Caco-2 (cell line): ENCODE data around the gene AHCYL1. TPM values are rescaled to one million over a fixed set of nuclear protein-coding genes. Genes with fewer than 3 reads are reported as not detected.
A peak's percentile ranks its signal among the peaks of the same experiment; 100 is the strongest.

Experiments used
- BruUV-seq: library from RNA; stranded (reverse); fragments of 400-500 nt; replicated peaks from 2 replicates; lab custom pipeline; 2021; lab: Mats Ljungman, UMichigan
- CTCF ChIA-PET: fragments of 300-600 bp; sonication (Branson Sonifier 250); formaldehyde crosslinking; loops from one replicate; lab custom pipeline; 2022; ENCODE audit warnings: antibody characterized with exemption; lab: Charles Lee
- POLR2A ChIA-PET: fragments of 300-600 bp; sonication (Branson Sonifier 250); formaldehyde crosslinking; loops from one replicate; lab custom pipeline; 2022; ENCODE audit warnings: antibody characterized with exemption; lab: Charles Lee
- DNase-seq, 2 experiments: peaks; one replicate each; pipeline versions ENCODE4 v3.0.0 to v3.0.0-alpha.2; 2020 to 2022
- H3K27me3 ChIP-seq: replicated peaks from 2 replicates; pipeline ENCODE4 v1.6.0; 2011; ENCODE audit warnings: low read length; ENCODE audit not compliant: control insufficient read depth, insufficient read depth
- H3K36me3 ChIP-seq: 2 replicates; pipeline ENCODE4 v1.5.1; 2011; ENCODE audit warnings: low read length; ENCODE audit not compliant: control insufficient read depth, insufficient read depth
- H3K4me1 ChIP-seq: fragments of 250-450 bp; sonication (Bioruptor Pico); 2 replicates; pipeline ENCODE4 v1.5.1; 2020; ENCODE audit warnings: mild to moderate bottlenecking
- H3K4me3 ChIP-seq: 2 replicates; pipeline ENCODE4 v1.5.1; 2011; ENCODE audit warnings: low read depth, mild to moderate bottlenecking, control low read depth, low read length
- H3K9me3 ChIP-seq: fragments of 250-450 bp; sonication (Bioruptor Pico); 2 replicates; pipeline ENCODE4 v1.5.1; 2020; ENCODE audit warnings: mild to moderate bottlenecking, moderate library complexity
- H3K27ac Mint-ChIP-seq: one replicate; pipeline ENCODE4 v1.8.0; 2022; ENCODE audit warnings: mixed read lengths; ENCODE audit not compliant: unreplicated experiment
- H3K27me3 Mint-ChIP-seq: one replicate; pipeline ENCODE4 v1.8.0; 2022; ENCODE audit warnings: mixed read lengths; ENCODE audit not compliant: insufficient read depth, unreplicated experiment
- H3K36me3 Mint-ChIP-seq: one replicate; pipeline ENCODE4 v1.8.0; 2022; ENCODE audit warnings: mild to moderate bottlenecking, mixed read lengths; ENCODE audit not compliant: insufficient read depth, unreplicated experiment
- H3K4me1 Mint-ChIP-seq: one replicate; pipeline ENCODE4 v1.8.0; 2022; ENCODE audit warnings: low read depth, mixed read lengths; ENCODE audit not compliant: unreplicated experiment
- H3K4me3 Mint-ChIP-seq: one replicate; pipeline ENCODE4 v1.8.0; 2022; ENCODE audit warnings: mild to moderate bottlenecking, moderate library complexity, mixed read lengths; ENCODE audit not compliant: unreplicated experiment
- H3K9me3 Mint-ChIP-seq: one replicate; pipeline ENCODE4 v1.8.0; 2022; ENCODE audit warnings: mixed read lengths; ENCODE audit not compliant: unreplicated experiment
- CTCF ChIP-seq, 2 experiments: fragments of 200-600 bp in 1 of 2; IDR thresholded peaks; 1 replicate in 1 of 2; 2 replicates in 1 of 2; pipeline versions ENCODE4 v1.5.1 to v1.8.0; 2011 to 2022; ENCODE audit warnings: antibody characterized with exemption in 1 of 2, control low read depth in 1 of 2, inconsistent platforms in 1 of 2, low read depth in 1 of 2, low read length in 1 of 2, mild to moderate bottlenecking in 1 of 2, moderate library complexity in 1 of 2; ENCODE audit not compliant: insufficient read depth in 1 of 2, severe bottlenecking in 1 of 2, unreplicated experiment in 1 of 2
- intact Hi-C: fragments of 100-400 bp; cut with micrococcal nuclease; formaldehyde crosslinking; loops from one replicate; pipeline ENCODE4 v1.10.0; 2022; ENCODE audit not compliant: unreplicated experiment
- total RNA-seq: library from RNA; stranded (reverse); gene quantifications from 2 replicates; pipeline ENCODE4 v1.2.3, GENCODE V29; 2022

AHCYL1 gene
- total RNA-seq, 1 experiment from 2014 or later = 64.2 TPM

- Mint-ChIP-seq H3K4me3 (no peak overlapping the region), H3K9me3 (peaks cover 19% of the 10 kb centered on the region), H3K27me3 (no peaks in the 10 kb centered on the region), H3K36me3 (no peaks in the 10 kb centered on the region), H3K4me1 (peaks cover 22% of the 10 kb centered on the region), H3K27ac (no peak overlapping the region)
- H3K27me3 ChIP-seq = no peaks in the 10 kb centered on the region
- H3K9me3 ChIP-seq = no peaks in the 10 kb centered on the region
- ChIA-PET POLR2A (no interaction called here), CTCF (no interaction called here)
- intact Hi-C loops = loop anchor here (5.0 kb wide), 1 partner anchor 36 kb away; the partner anchor contains the start of gene AHCYL1
- BruUV-seq = no TSS peak
- no peak for DNase-seq
- TF ChIP-seq CTCF (IDR thresholded peaks at IDR 0.05; ENCODE audit: insufficient read depth in 1 of 2, low read depth in 1 of 2, low read length in 1 of 2, severe bottlenecking in 1 of 2, unreplicated experiment in 1 of 2) = no peak
- no peak overlapping the region for H3K4me3 ChIP-seq
- H3K36me3 ChIP-seq = no peaks in the 10 kb centered on the region
- peaks cover 37% of the 10 kb centered on the region for H3K4me1 ChIP-seq
These were observed 38.1 kb upstream of the AHCYL1 start for GRCh38 chr1:109946511-109946910.

- peaks cover 37% of the 10 kb centered on the region for H3K4me1 ChIP-seq
- Mint-ChIP-seq H3K4me1 (peaks cover 22% of the 10 kb centered on the region), H3K4me3 (peak overlapping the region; percentile 33), H3K36me3 (no peaks in the 10 kb centered on the region), H3K27ac (peak overlapping the region; percentile 84), H3K9me3 (peaks cover 19% of the 10 kb centered on the region), H3K27me3 (no peaks in the 10 kb centered on the region)
- intact Hi-C loops = loop anchor here (1.0 to 5.0 kb wide), 3 partner anchors 13 to 35 kb away; partner anchors contain the start of gene AHCYL1
- DNase-seq = no peak
- H3K4me3 ChIP-seq = no peak overlapping the region
- no peak for TF ChIP-seq CTCF (IDR thresholded peaks at IDR 0.05; ENCODE audit: insufficient read depth in 1 of 2, low read depth in 1 of 2, low read length in 1 of 2, severe bottlenecking in 1 of 2, unreplicated experiment in 1 of 2)
- ChIA-PET CTCF (interaction anchor here (1.2 kb wide), 2 partner anchors 13 to 37 kb away, joined by 4 to 10 read pairs; partner anchors contain the start of gene AHCYL1), POLR2A (interaction anchor here (1.9 kb wide), 1 partner anchor 12 kb away, joined by 8 read pairs; no protein-coding TSS in a partner anchor)
- no peaks in the 10 kb centered on the region for H3K27me3 ChIP-seq
- no TSS peak for BruUV-seq
- no peaks in the 10 kb centered on the region for H3K36me3 ChIP-seq
- H3K9me3 ChIP-seq = no peaks in the 10 kb centered on the region
These were observed 36.8 kb upstream of the AHCYL1 start for GRCh38 chr1:109947582-109948284.

DNA sequence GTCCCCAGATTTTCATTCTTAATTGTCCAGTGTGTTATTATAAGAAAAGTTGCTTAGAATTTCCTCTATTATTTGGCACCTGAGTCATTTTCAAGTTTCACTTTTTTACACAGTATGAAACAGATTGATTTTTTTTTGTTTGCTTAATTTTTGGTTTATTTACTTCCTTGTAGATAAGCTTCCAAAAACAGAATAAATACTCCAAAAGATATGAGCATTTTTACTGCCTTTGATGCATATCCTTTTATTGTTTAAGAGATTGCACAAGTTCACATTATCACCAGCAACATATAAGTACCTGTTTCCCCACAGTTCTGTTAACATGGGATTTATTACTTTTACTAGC lies 36.3 kb upstream of the AHCYL1 start:
- intact Hi-C loops = loop anchor here (1.0 to 5.0 kb wide), 3 partner anchors 12 to 34 kb away; partner anchors contain the start of gene AHCYL1
- Histone ChIP-seq H3K36me3 (no peaks in the 10 kb centered on the region), H3K9me3 (no peaks in the 10 kb centered on the region), H3K4me1 (peaks cover 41% of the 10 kb centered on the region), H3K4me3 (no peak overlapping the region), H3K27me3 (no peaks in the 10 kb centered on the region)
- no peak for TF ChIP-seq CTCF (IDR thresholded peaks at IDR 0.05; ENCODE audit: insufficient read depth in 1 of 2, low read depth in 1 of 2, low read length in 1 of 2, severe bottlenecking in 1 of 2, unreplicated experiment in 1 of 2)
- no TSS peak for BruUV-seq
- Mint-ChIP-seq H3K9me3 (peaks cover 19% of the 10 kb centered on the region), H3K36me3 (no peaks in the 10 kb centered on the region), H3K4me3 (no peak overlapping the region), H3K4me1 (peaks cover 22% of the 10 kb centered on the region), H3K27me3 (no peaks in the 10 kb centered on the region), H3K27ac (peak overlapping the region; percentile 84)
- ChIA-PET CTCF (interaction anchor here (1.2 kb wide), 2 partner anchors 12 to 36 kb away, joined by 4 to 10 read pairs; partner anchors contain the start of gene AHCYL1), POLR2A (interaction anchor here (1.9 kb wide), 1 partner anchor 12 kb away, joined by 8 read pairs; no protein-coding TSS in a partner anchor)
- no peak for DNase-seq
